ENCODE data around the gene DDI1.

The DDI1 gene

GRCh38 chr11:104036588-104036987, at the start of gene DDI1:
TSS of gene DDI1 (plus strand) at chr11:104036640. CDS start at chr11:104036823, 183 bp downstream.
- DNase-seq (ENCODE audit: low spot score) = no peak

- no peak for DNase-seq (ENCODE audit: low spot score)
Measured at GRCh38 chr11:103987629-103988594, 48.5 kb upstream of the DDI1 start.

GRCh38 chr11:103988595-103988969, 47.9 kb upstream of the DDI1 start:
- DNase-seq (ENCODE audit: low spot score) = no peak

- no peak for DNase-seq (ENCODE audit: low spot score)
Measured at GRCh38 chr11:103993507-103993906, 42.9 kb upstream of the DDI1 start.

GRCh38 chr11:103994094-103994493, 42.3 kb upstream of the DDI1 start:
- DNase-seq (ENCODE audit: low spot score) = no peak

- DNase-seq (ENCODE audit: low spot score) = no peak
Measured at GRCh38 chr11:103994518-103994917, 41.9 kb upstream of the DDI1 start.

GRCh38 chr11:103995896-103996295, 40.5 kb upstream of the DDI1 start:
- DNase-seq (ENCODE audit: low spot score) = no peak

- no peak for DNase-seq (ENCODE audit: low spot score)
Measured at GRCh38 chr11:103997082-103997481, 39.4 kb upstream of the DDI1 start.

GRCh38 chr11:103998826-103999508, 37.5 kb upstream of the DDI1 start:
- DNase-seq (ENCODE audit: low spot score) = no peak

- no peak for DNase-seq (ENCODE audit: low spot score)
Measured at GRCh38 chr11:104000798-104001197, 35.6 kb upstream of the DDI1 start.

GRCh38 chr11:104001561-104002056, 34.8 kb upstream of the DDI1 start:
- no peak for DNase-seq (ENCODE audit: low spot score)

- no peak for DNase-seq (ENCODE audit: low spot score)
Measured at GRCh38 chr11:104003491-104003890, 32.9 kb upstream of the DDI1 start.

- DNase-seq (ENCODE audit: low spot score) = no peak
Measured at GRCh38 chr11:104005234-104005855, 31.1 kb upstream of the DDI1 start.

GRCh38 chr11:104009744-104010143, 26.7 kb upstream of the DDI1 start:
- no peak for DNase-seq (ENCODE audit: low spot score)

- DNase-seq (ENCODE audit: low spot score) = no peak
Measured at GRCh38 chr11:104011044-104011443, 25.4 kb upstream of the DDI1 start.

GRCh38 chr11:104015649-104016415, 20.6 kb upstream of the DDI1 start:
- DNase-seq (ENCODE audit: low spot score) = no peak

- DNase-seq (ENCODE audit: low spot score) = no peak
Measured at GRCh38 chr11:104024572-104024971, 11.9 kb upstream of the DDI1 start.

- no peak for DNase-seq (ENCODE audit: low spot score)
Measured at GRCh38 chr11:104028476-104029263, 7.8 kb upstream of the DDI1 start.

- DNase-seq (ENCODE audit: low spot score) = no peak
Measured at GRCh38 chr11:104033134-104033533, 3.3 kb upstream of the DDI1 start.

- DNase-seq (ENCODE audit: low spot score) = no peak
Measured at GRCh38 chr11:104033561-104033960, 2.9 kb upstream of the DDI1 start.

GRCh38 chr11:104036995-104037394, 555 bp downstream of the DDI1 start:
- no peak for DNase-seq (ENCODE audit: low spot score)

Measured in hematopoietic multipotent progenitor cell treated with erythropoietin and hydrocortisone succinate and interleukin-3 and kit ligand, for 17 days (in vitro differentiated cells).